Measurements from ENCODE around the gene NDUFA7.
A peak's percentile ranks its signal among the peaks of the same experiment; 100 is the strongest.
"Not testable (repeated sequence)": the region's sequence is repeated elsewhere in the genome, so short reads cannot be mapped to it uniquely, and the experiment has no call there.

Gene NDUFA7

GRCh38 chr19:8341504-8341903 lies 20.3 kb upstream of the NDUFA7 start:
- not testable (repeated sequence) for DNase-seq

GRCh38 chr19:8340341-8341096 lies 19.3 kb upstream of the NDUFA7 start:
- DNase-seq = peak; percentile 21

GRCh38 chr19:8338835-8339234 lies 17.7 kb upstream of the NDUFA7 start:
- peak; percentile 45 for DNase-seq

GRCh38 chr19:8337728-8338127 lies 16.6 kb upstream of the NDUFA7 start:
- DNase-seq = peak; percentile 50

GRCh38 chr19:8336660-8337059 lies 15.5 kb upstream of the NDUFA7 start:
- DNase-seq = no peak

GRCh38 chr19:8336072-8336569 lies 14.9 kb upstream of the NDUFA7 start:
- peak; percentile 84 for DNase-seq

- peak; percentile 98 for DNase-seq
These were observed 14.3 kb upstream of the NDUFA7 start for GRCh38 chr19:8335343-8336071.

- peak; percentile 98 for DNase-seq
These were observed 13.5 kb upstream of the NDUFA7 start for GRCh38 chr19:8334458-8335342.

GRCh38 chr19:8333767-8334457 lies 12.7 kb upstream of the NDUFA7 start:
- DNase-seq = peak; percentile 80

GRCh38 chr19:8332976-8333766 lies 12.0 kb upstream of the NDUFA7 start:
- DNase-seq = peak; percentile 24

GRCh38 chr19:8331263-8331845 lies 10.2 kb upstream of the NDUFA7 start:
- no peak for DNase-seq

GRCh38 chr19:8329996-8330395 lies 8.8 kb upstream of the NDUFA7 start:
- no peak for DNase-seq

GRCh38 chr19:8325454-8325853 lies 4.3 kb upstream of the NDUFA7 start:
- DNase-seq = no peak

- peak; percentile 84 for DNase-seq
These were observed 3.2 kb upstream of the NDUFA7 start for GRCh38 chr19:8324186-8325050.

- peak; percentile 51 for DNase-seq
These were observed 2.6 kb upstream of the NDUFA7 start for GRCh38 chr19:8323781-8324185.

GRCh38 chr19:8322638-8322997 lies 1.4 kb upstream of the NDUFA7 start:
- no peak for DNase-seq

- DNase-seq = no peak
These were observed 937 bp upstream of the NDUFA7 start for GRCh38 chr19:8321986-8322637.

- DNase-seq = peak; percentile 45
These were observed 560 bp downstream of the NDUFA7 start for GRCh38 chr19:8320564-8321066.

- DNase-seq = no peak
These were observed 1.2 kb downstream of the NDUFA7 start for GRCh38 chr19:8319807-8320520.

Data from DMS53 (cell line).